Mesendoderm (in vitro differentiated cells): Measurements from ENCODE around the gene CPXM2.

Experiments used
- DNase-seq: peaks from one replicate; pipeline ENCODE4 v3.0.0; 2013
- H2AK5ac ChIP-seq: 2 replicates; pipeline ENCODE4 v1.6.1; 2013; ENCODE audit warnings: low read length, inconsistent platforms
- H2BK120ac ChIP-seq: 2 replicates; pipeline ENCODE4 v1.6.1; 2013; ENCODE audit warnings: low read depth, mild to moderate bottlenecking, low read length, moderate library complexity, mixed read lengths
- H2BK15ac ChIP-seq: replicated peaks from 2 replicates; pipeline ENCODE4 v1.6.1; 2013; ENCODE audit warnings: low read depth, mild to moderate bottlenecking, moderate library complexity
- H2BK5ac ChIP-seq: 2 replicates; pipeline ENCODE4 v1.6.1; 2013; ENCODE audit warnings: low read length, inconsistent platforms
- H3K18ac ChIP-seq: 2 replicates; pipeline ENCODE4 v1.6.1; 2013; ENCODE audit warnings: mild to moderate bottlenecking, low read length, mixed read lengths
- H3K23ac ChIP-seq: one replicate; pipeline ENCODE4 v1.6.1; 2013; ENCODE audit warnings: low read length
- H3K27ac ChIP-seq: 2 replicates; pipeline ENCODE4 v1.5.1; 2013; ENCODE audit warnings: low read depth, mild to moderate bottlenecking, inconsistent platforms, low read length, moderate library complexity
- H3K27me3 ChIP-seq: 2 replicates; pipeline ENCODE4 v1.6.1; 2013; ENCODE audit warnings: low read length, control low read depth, mild to moderate bottlenecking, inconsistent platforms; ENCODE audit not compliant: insufficient read depth, poor library complexity
- H3K36me3 ChIP-seq: 2 replicates; pipeline ENCODE4 v1.6.1; 2013; ENCODE audit warnings: low read length, inconsistent platforms; ENCODE audit not compliant: control insufficient read depth, insufficient read depth
- H3K4ac ChIP-seq: one replicate; pipeline ENCODE4 v1.6.1; 2013; ENCODE audit warnings: low read depth, mild to moderate bottlenecking, low read length, moderate library complexity
- H3K4me1 ChIP-seq: 2 replicates; pipeline ENCODE4 v1.6.1; 2013; ENCODE audit warnings: low read depth, low read length, inconsistent platforms; ENCODE audit not compliant: control insufficient read depth
- H3K4me2 ChIP-seq: 2 replicates; pipeline ENCODE4 v1.6.1; 2013; ENCODE audit warnings: low read length
- H3K4me3 ChIP-seq: 2 replicates; pipeline ENCODE4 v1.5.1; 2013; ENCODE audit warnings: mild to moderate bottlenecking, low read length
- H3K56ac ChIP-seq: one replicate; pipeline ENCODE4 v1.6.1; 2013; ENCODE audit warnings: low read length
- H3K79me1 ChIP-seq: 2 replicates; pipeline ENCODE4 v1.6.1; 2013; ENCODE audit warnings: low read length, inconsistent platforms
- H3K79me2 ChIP-seq: 2 replicates; pipeline ENCODE4 v1.6.1; 2013; ENCODE audit warnings: mild to moderate bottlenecking, low read length; ENCODE audit not compliant: control insufficient read depth, insufficient read depth
- H3K9ac ChIP-seq: 2 replicates; pipeline ENCODE4 v1.6.1; 2013; ENCODE audit warnings: low read length, inconsistent platforms
- H4K5ac ChIP-seq: one replicate; pipeline ENCODE4 v1.6.1; 2013; ENCODE audit warnings: low read length
- H4K8ac ChIP-seq: one replicate; pipeline ENCODE4 v1.6.1; 2013; ENCODE audit warnings: low read depth, mild to moderate bottlenecking, control low read depth, low read length, moderate library complexity
- WGBS: extraction: QIAGEN DNeasy Blood & Tissue Kit; methylation state at CpG from one replicate; pipeline ENCODE4 v1.1.7; 2013; ENCODE audit warnings: low lambda C conversion rate, missing lambda C conversion rate; ENCODE audit not compliant: insufficient coverage; ENCODE audit errors: extremely low coverage; 5-methylcytosine and 5-hydroxymethylcytosine counted together

Gene CPXM2

GRCh38 chr10:123858907-123859652 lies 32.5 kb downstream of the CPXM2 start:
- Histone ChIP-seq H3K56ac (no peak overlapping the region), H2BK5ac (no peak overlapping the region), H3K4ac (no peak overlapping the region), H3K27ac (no peak overlapping the region), H3K23ac (no peak overlapping the region), H2BK15ac (no peak overlapping the region), H3K27me3 (no peaks in the 10 kb centered on the region), H3K36me3 (no peaks in the 10 kb centered on the region), H2BK120ac (no peak overlapping the region), H2AK5ac (no peak overlapping the region), H3K4me3 (no peak overlapping the region), H3K79me2 (no peaks in the 10 kb centered on the region), H3K4me1 (no peaks in the 10 kb centered on the region), H3K79me1 (no peaks in the 10 kb centered on the region), H4K5ac (no peak overlapping the region), H4K8ac (no peak overlapping the region), H3K9ac (no peak overlapping the region), H3K4me2 (no peak overlapping the region), H3K18ac (no peak overlapping the region)
- no peak for DNase-seq
- WGBS = no CpG with 5 or more reads among the region's 20 CpGs

- H3K27ac ChIP-seq = no peak overlapping the region
- WGBS = no CpG with 5 or more reads among the region's 9 CpGs
These were observed 33.4 kb downstream of the CPXM2 start for GRCh38 chr10:123858077-123858681.

GRCh38 chr10:123857616-123858015 lies 34.0 kb downstream of the CPXM2 start:
- Histone ChIP-seq H2AK5ac (no peak overlapping the region), H3K18ac (no peak overlapping the region), H3K23ac (no peak overlapping the region), H3K4me2 (no peak overlapping the region), H3K9ac (no peak overlapping the region), H2BK15ac (no peak overlapping the region), H2BK5ac (no peak overlapping the region), H3K79me1 (no peaks in the 10 kb centered on the region), H3K36me3 (no peaks in the 10 kb centered on the region), H3K79me2 (no peaks in the 10 kb centered on the region), H2BK120ac (no peak overlapping the region), H3K27ac (no peak overlapping the region), H3K4me1 (no peaks in the 10 kb centered on the region), H4K5ac (no peak overlapping the region), H3K27me3 (no peaks in the 10 kb centered on the region), H3K4ac (no peak overlapping the region), H3K56ac (no peak overlapping the region), H3K4me3 (no peak overlapping the region), H4K8ac (no peak overlapping the region)
- no peak for DNase-seq
- no CpG with 5 or more reads among the region's 19 CpGs for WGBS

More at GRCh38 chr10:123858077-123858681, 33.4 kb downstream of the CPXM2 start:
- no peak overlapping the region for H2BK120ac ChIP-seq
- no peaks in the 10 kb centered on the region for H3K4me1 ChIP-seq
- H3K4me2 ChIP-seq = no peak overlapping the region
- H3K79me2 ChIP-seq = no peaks in the 10 kb centered on the region
- H2BK5ac ChIP-seq = no peak overlapping the region
- H3K4ac ChIP-seq = no peak overlapping the region
- no peak overlapping the region for H3K18ac ChIP-seq
- H3K56ac ChIP-seq = no peak overlapping the region
- H3K79me1 ChIP-seq = no peaks in the 10 kb centered on the region
- no peak overlapping the region for H4K5ac ChIP-seq
- no peak overlapping the region for H2BK15ac ChIP-seq
- no peak for DNase-seq
- H3K36me3 ChIP-seq = no peaks in the 10 kb centered on the region
- no peak overlapping the region for H4K8ac ChIP-seq
- H3K9ac ChIP-seq = no peak overlapping the region
- H3K4me3 ChIP-seq = no peak overlapping the region
- no peaks in the 10 kb centered on the region for H3K27me3 ChIP-seq
- no peak overlapping the region for H3K23ac ChIP-seq
- no peak overlapping the region for H2AK5ac ChIP-seq

GRCh38 chr10:123855008-123855684 lies 36.5 kb downstream of the CPXM2 start:
- H3K4ac ChIP-seq = no peak overlapping the region
- H3K4me2 ChIP-seq = no peak overlapping the region
- no peak overlapping the region for H3K18ac ChIP-seq
- H4K5ac ChIP-seq = no peak overlapping the region
- H3K4me3 ChIP-seq = no peak overlapping the region
- WGBS = no CpG with 5 or more reads among the region's 7 CpGs
- H3K79me2 ChIP-seq = no peaks in the 10 kb centered on the region
- H2AK5ac ChIP-seq = no peak overlapping the region
- H3K79me1 ChIP-seq = no peaks in the 10 kb centered on the region
- no peak overlapping the region for H3K27ac ChIP-seq
- no peak overlapping the region for H2BK5ac ChIP-seq
- H2BK15ac ChIP-seq = no peak overlapping the region
- H3K27me3 ChIP-seq = no peaks in the 10 kb centered on the region
- no peaks in the 10 kb centered on the region for H3K4me1 ChIP-seq
- no peak overlapping the region for H2BK120ac ChIP-seq
- H3K23ac ChIP-seq = no peak overlapping the region
- H4K8ac ChIP-seq = no peak overlapping the region
- no peak overlapping the region for H3K9ac ChIP-seq
- DNase-seq = no peak
- H3K56ac ChIP-seq = no peak overlapping the region
- H3K36me3 ChIP-seq = no peaks in the 10 kb centered on the region

GRCh38 chr10:123854498-123854897 lies 37.1 kb downstream of the CPXM2 start:
- Histone ChIP-seq H3K4me1 (no peaks in the 10 kb centered on the region), H3K18ac (no peak overlapping the region), H3K27ac (no peak overlapping the region), H3K36me3 (no peaks in the 10 kb centered on the region), H4K8ac (no peak overlapping the region), H2AK5ac (no peak overlapping the region), H3K4me3 (no peak overlapping the region), H2BK120ac (no peak overlapping the region), H3K27me3 (no peaks in the 10 kb centered on the region), H3K4ac (no peak overlapping the region), H3K79me1 (no peaks in the 10 kb centered on the region), H3K79me2 (no peaks in the 10 kb centered on the region), H4K5ac (no peak overlapping the region), H3K9ac (no peak overlapping the region), H2BK5ac (no peak overlapping the region), H2BK15ac (no peak overlapping the region), H3K4me2 (no peak overlapping the region), H3K56ac (no peak overlapping the region), H3K23ac (no peak overlapping the region)
- no CpG with 5 or more reads among the region's 7 CpGs for WGBS
- DNase-seq = no peak
